Activated T-helper 2 cell treated with anti-CD3 and anti-CD28 coated beads, Interferon-gamma antibody, Interleukin-2, Interleukin-4, amounts not matched to agents 10 μg/mL and 5 μg/mL and 100 μg/mL, durations not matched to agents 14 hours and 24 hours and 36 hours (primary cell): ENCODE measurements around the gene ZNF878. TPM values are rescaled to one million over a fixed set of nuclear protein-coding genes. Genes with fewer than 3 reads are reported as not detected.

Experiments
- DNase-seq: peaks from one replicate; pipeline ENCODE4 v3.0.0; 2021; ENCODE audit warnings: low spot score
- H3K27ac Mint-ChIP-seq: one replicate; pipeline ENCODE4 v1.8.0; 2021; ENCODE audit warnings: mixed read lengths
- H3K27me3 Mint-ChIP-seq: one replicate; pipeline ENCODE4 v1.8.0; 2021; ENCODE audit warnings: low read depth, mixed read lengths
- H3K36me3 Mint-ChIP-seq: one replicate; pipeline ENCODE4 v1.8.0; 2021; ENCODE audit warnings: low read depth, mixed read lengths
- H3K4me1 Mint-ChIP-seq: one replicate; pipeline ENCODE4 v1.8.0; 2021; ENCODE audit warnings: low read depth, mixed read lengths
- H3K4me3 Mint-ChIP-seq: one replicate; pipeline ENCODE4 v1.8.0; 2021; ENCODE audit warnings: low read depth, mild to moderate bottlenecking, moderate library complexity, mixed read lengths
- H3K9me3 Mint-ChIP-seq: one replicate; pipeline ENCODE4 v1.8.0; 2021; ENCODE audit warnings: mixed read lengths
- intact Hi-C: fragments of 100-400 bp; cut with micrococcal nuclease; formaldehyde crosslinking; loops from one replicate; pipeline ENCODE4 v1.15.1; 2023
- total RNA-seq: library from RNA; stranded (reverse); gene quantifications from 2 replicates; pipeline ENCODE4 v1.2.3, GENCODE V29; 2022

Gene ZNF878
- total RNA-seq, 1 donor from 2014 or later = 0.98 TPM

DNA sequence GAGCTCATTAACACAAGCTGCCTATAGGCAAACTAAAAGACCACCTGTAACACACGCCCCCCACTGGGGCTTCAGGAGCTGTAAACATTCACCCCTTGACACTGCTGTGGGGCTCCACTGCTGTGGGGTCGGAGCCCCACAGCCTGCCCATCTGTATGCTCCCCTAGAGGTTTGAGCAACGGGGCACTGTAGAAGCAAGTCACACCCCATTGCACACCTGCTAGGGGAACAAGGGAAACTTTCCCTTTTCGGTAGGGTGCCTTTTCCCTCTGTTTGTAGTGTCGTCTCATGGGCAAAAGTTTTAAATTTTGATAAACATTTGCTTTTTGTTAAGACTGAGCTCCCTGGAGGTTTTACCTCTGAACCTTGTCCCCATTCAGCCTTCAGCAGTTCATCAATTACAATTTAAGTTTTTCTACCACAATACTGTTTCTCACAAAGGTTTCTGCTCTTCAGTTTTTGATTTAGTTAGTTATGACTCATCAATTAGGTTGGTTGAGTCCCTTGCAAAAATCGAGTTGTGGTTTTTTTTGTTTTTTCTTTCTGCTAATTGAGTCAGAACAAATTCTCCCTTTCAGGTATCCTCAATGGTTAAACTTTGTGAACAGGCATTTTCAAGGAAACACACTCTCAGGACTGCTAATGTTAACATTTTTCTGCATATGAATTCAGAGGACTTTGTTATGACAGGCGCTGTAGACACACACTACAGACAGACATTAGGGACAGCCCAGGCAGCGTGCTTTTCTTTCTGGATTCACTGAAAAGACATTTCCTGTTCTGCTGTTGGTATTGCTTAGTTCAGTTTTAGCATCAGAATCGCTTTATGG, 52.4 kb downstream of the ZNF878 start:
- no peak for DNase-seq
- intact Hi-C loops = no loop called here
- peaks cover 58% of the 10 kb centered on the region for H3K36me3 Mint-ChIP-seq
- H3K9me3 Mint-ChIP-seq = peaks cover 23% of the 10 kb centered on the region
- H3K27ac Mint-ChIP-seq = peak overlapping the region; percentile 49
- H3K4me1 Mint-ChIP-seq = peaks cover 18% of the 10 kb centered on the region
- H3K4me3 Mint-ChIP-seq = no peak overlapping the region
- H3K27me3 Mint-ChIP-seq = no peaks in the 10 kb centered on the region

DNA sequence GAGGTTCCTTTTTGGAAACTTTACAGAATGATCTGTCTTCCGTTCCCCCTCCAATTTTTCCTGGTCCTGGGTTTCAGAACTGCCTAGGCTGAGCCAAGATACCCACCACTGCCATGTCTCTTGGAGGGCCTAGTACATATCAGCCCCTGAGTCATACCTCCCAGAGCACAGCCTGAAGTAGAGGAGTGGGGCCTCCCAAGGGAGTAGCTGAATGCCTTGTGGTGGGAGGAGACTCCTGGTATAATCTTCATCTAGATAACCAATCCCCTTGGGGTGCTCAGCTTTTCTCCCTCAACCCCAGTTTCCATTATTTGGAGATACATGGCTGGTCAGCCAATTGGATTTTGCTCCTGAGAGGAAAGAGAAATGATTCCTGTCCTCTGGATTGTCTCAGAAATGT, 57.6 kb downstream of the ZNF878 start:
- Mint-ChIP-seq H3K36me3 (peaks cover 60% of the 10 kb centered on the region), H3K4me3 (no peak overlapping the region), H3K9me3 (peaks cover 29% of the 10 kb centered on the region), H3K4me1 (peaks cover 17% of the 10 kb centered on the region), H3K27ac (no peak overlapping the region), H3K27me3 (no peaks in the 10 kb centered on the region)
- intact Hi-C loops = no loop called here
- no peak for DNase-seq

Other genes with a start within 250 kb of the ZNF878 start
- gene ZNF440, start 238.7 kb downstream of the ZNF878 start, total RNA-seq = 10.8 and 11.0 TPM in 2 replicates
- 4.3 and 5.1 TPM in 2 replicates for gene ZNF439, start 204.2 kb downstream of the ZNF878 start, total RNA-seq
- gene ZNF69, start 165.2 kb downstream of the ZNF878 start, total RNA-seq = 1.1 and 1.6 TPM in 2 replicates
- 14.5 and 14.6 TPM in 2 replicates for gene ZNF700, start 127.9 kb downstream of the ZNF878 start, total RNA-seq
- gene ZNF763, start 87.9 kb downstream of the ZNF878 start, total RNA-seq = 0.43 and 0.74 TPM in 2 replicates
- 0.55 TPM in 2 replicates for gene ZNF433, start 17.3 kb downstream of the ZNF878 start, total RNA-seq
- gene ZNF844, start 11.8 kb upstream of the ZNF878 start, total RNA-seq = 1.7 and 2.0 TPM in 2 replicates
- gene ZNF20, start 87.4 kb upstream of the ZNF878 start, total RNA-seq = 4.1 and 4.3 TPM in 2 replicates
- gene ZNF625, start 103.8 kb upstream of the ZNF878 start, total RNA-seq = 3.1 and 4.1 TPM in 2 replicates
- 7.7 and 9.7 TPM in 2 replicates for gene ZNF136, start 110.1 kb upstream of the ZNF878 start, total RNA-seq
- 8.6 and 8.7 TPM in 2 replicates for gene ZNF44, start 241.9 kb upstream of the ZNF878 start, total RNA-seq